IPS DF 6.9 (cell line): ENCODE measurements around the gene LOC101059915.
A peak's percentile ranks its signal among the peaks of the same experiment; 100 is the strongest.

ENCODE experiments used
- DNase-seq: peaks from one replicate; pipeline ENCODE4 v3.0.0-alpha.2; 2013; ENCODE audit warnings: low read depth, low spot score
- H3K27ac ChIP-seq: one replicate; pipeline ENCODE4 v1.5.1; 2013; ENCODE audit warnings: low read length, control low read depth
- H3K27me3 ChIP-seq: 2 replicates; pipeline ENCODE4 v1.6.1; 2013; ENCODE audit warnings: mild to moderate bottlenecking, low read length; ENCODE audit not compliant: control insufficient read depth, insufficient read depth
- H3K36me3 ChIP-seq: 2 replicates; pipeline ENCODE4 v1.6.1; 2013; ENCODE audit warnings: low read length; ENCODE audit not compliant: control insufficient read depth, insufficient read depth
- H3K4me1 ChIP-seq: 2 replicates; pipeline ENCODE4 v1.6.1; 2013; ENCODE audit warnings: low read length; ENCODE audit not compliant: control insufficient read depth, insufficient read depth
- H3K4me3 ChIP-seq: 2 replicates; pipeline ENCODE4 v1.5.1; 2013; ENCODE audit warnings: mild to moderate bottlenecking, low read length
- H3K9me3 ChIP-seq: 2 replicates; pipeline ENCODE4 v1.6.1; 2013; ENCODE audit warnings: low read length, inconsistent platforms; ENCODE audit not compliant: control insufficient read depth, insufficient read depth
- WGBS: extraction: QIAGEN DNeasy Blood & Tissue Kit; methylation state at CpG from one replicate; pipeline ENCODE4 v1.1.7; 2013; ENCODE audit warnings: mixed read lengths, missing lambda C conversion rate; ENCODE audit not compliant: insufficient read length, insufficient coverage; 5-methylcytosine and 5-hydroxymethylcytosine counted together

Gene LOC101059915

GRCh38 chrX:71667328-71668247 lies at the start of gene LOC101059915:
LOC101059915 (plus strand) TSS chrX:71667546.
- Histone ChIP-seq H3K36me3 (no peaks in the 10 kb centered on the region), H3K27me3 (no peaks in the 10 kb centered on the region), H3K9me3 (no peaks in the 10 kb centered on the region), H3K4me1 (no peaks in the 10 kb centered on the region; the same call in 1 of the 2 replicates), H3K27ac (no peak within 1 kb of the TSS), H3K4me3 (no peak within 1 kb of the TSS)
- DNase-seq = no peak
- no CpG with 5 or more reads among the region's 50 CpGs for WGBS

GRCh38 chrX:71617742-71618141 lies 49.6 kb upstream of the LOC101059915 start:
- Histone ChIP-seq H3K4me3 (no peak overlapping the region), H3K27ac (no peak overlapping the region), H3K36me3 (no peaks in the 10 kb centered on the region), H3K4me1 (no peaks in the 10 kb centered on the region), H3K9me3 (no peaks in the 10 kb centered on the region), H3K27me3 (no peaks in the 10 kb centered on the region)
- no peak for DNase-seq
- WGBS = no CpG with 5 or more reads among the region's 8 CpGs

- no peak within 1 kb of the TSS for H3K27ac ChIP-seq
- no peaks in the 10 kb centered on the region for H3K27me3 ChIP-seq
- no peak for DNase-seq
- H3K9me3 ChIP-seq = no peaks in the 10 kb centered on the region
- no peaks in the 10 kb centered on the region for H3K4me1 ChIP-seq
- H3K4me3 ChIP-seq = no peak within 1 kb of the TSS
- H3K36me3 ChIP-seq = no peaks in the 10 kb centered on the region
- no CpG with 5 or more reads among the region's 4 CpGs for WGBS
Measured at GRCh38 chrX:71618303-71618721, 49.0 kb upstream of the LOC101059915 start, which contains the start of gene CXCR3. CXCR3 (minus strand) TSS chrX:71618511; CDS start chrX:71618449, 62 bp downstream.

- H3K27ac ChIP-seq = no peak overlapping the region
- H3K4me1 ChIP-seq = no peaks in the 10 kb centered on the region
- WGBS = no CpG with 5 or more reads among the region's 3 CpGs
- no peak for DNase-seq
- H3K4me3 ChIP-seq = no peak overlapping the region
- no peaks in the 10 kb centered on the region for H3K27me3 ChIP-seq
- H3K9me3 ChIP-seq = no peaks in the 10 kb centered on the region
- H3K36me3 ChIP-seq = no peaks in the 10 kb centered on the region
Measured at GRCh38 chrX:71618787-71619186, 48.6 kb upstream of the LOC101059915 start.

- no peak for DNase-seq
- H3K4me3 ChIP-seq = no peak overlapping the region
- H3K9me3 ChIP-seq = no peaks in the 10 kb centered on the region
- no CpG with 5 or more reads among the region's 8 CpGs for WGBS
- no peaks in the 10 kb centered on the region for H3K4me1 ChIP-seq
- H3K27ac ChIP-seq = no peak overlapping the region
- H3K27me3 ChIP-seq = no peaks in the 10 kb centered on the region
- H3K36me3 ChIP-seq = no peaks in the 10 kb centered on the region
Measured at GRCh38 chrX:71619193-71619592, 48.2 kb upstream of the LOC101059915 start.

- no CpG with 5 or more reads among the region's 1 CpG for WGBS
- Histone ChIP-seq H3K9me3 (no peaks in the 10 kb centered on the region), H3K4me3 (no peak overlapping the region), H3K27ac (no peak overlapping the region), H3K4me1 (no peaks in the 10 kb centered on the region), H3K36me3 (no peaks in the 10 kb centered on the region), H3K27me3 (no peaks in the 10 kb centered on the region)
- DNase-seq = no peak
Measured at GRCh38 chrX:71619986-71620385, 47.4 kb upstream of the LOC101059915 start.

GRCh38 chrX:71621603-71622002 lies 45.7 kb upstream of the LOC101059915 start:
- no peaks in the 10 kb centered on the region for H3K9me3 ChIP-seq
- no peak overlapping the region for H3K4me3 ChIP-seq
- no peak for DNase-seq
- H3K27ac ChIP-seq = no peak overlapping the region
- WGBS = no CpG with 5 or more reads among the region's 6 CpGs
- no peaks in the 10 kb centered on the region for H3K4me1 ChIP-seq
- no peaks in the 10 kb centered on the region for H3K27me3 ChIP-seq
- no peaks in the 10 kb centered on the region for H3K36me3 ChIP-seq

GRCh38 chrX:71622032-71622575 lies 45.2 kb upstream of the LOC101059915 start:
- Histone ChIP-seq H3K27me3 (no peaks in the 10 kb centered on the region), H3K36me3 (no peaks in the 10 kb centered on the region), H3K9me3 (no peaks in the 10 kb centered on the region), H3K4me3 (no peak overlapping the region), H3K4me1 (no peaks in the 10 kb centered on the region), H3K27ac (no peak overlapping the region)
- DNase-seq = no peak
- no CpG with 5 or more reads among the region's 9 CpGs for WGBS

GRCh38 chrX:71622576-71623450 lies 44.5 kb upstream of the LOC101059915 start:
- no peaks in the 10 kb centered on the region for H3K27me3 ChIP-seq
- no peaks in the 10 kb centered on the region for H3K36me3 ChIP-seq
- no peaks in the 10 kb centered on the region for H3K9me3 ChIP-seq
- no peak overlapping the region for H3K4me3 ChIP-seq
- no peaks in the 10 kb centered on the region for H3K4me1 ChIP-seq
- WGBS = no CpG with 5 or more reads among the region's 13 CpGs
- H3K27ac ChIP-seq = no peak overlapping the region
- DNase-seq = peak; percentile 13

- Histone ChIP-seq H3K4me1 (no peaks in the 10 kb centered on the region), H3K27ac (no peak overlapping the region), H3K9me3 (no peaks in the 10 kb centered on the region), H3K4me3 (no peak overlapping the region), H3K36me3 (no peaks in the 10 kb centered on the region), H3K27me3 (no peaks in the 10 kb centered on the region)
- no peak for DNase-seq
- no CpG with 5 or more reads among the region's 3 CpGs for WGBS
Measured at GRCh38 chrX:71623714-71624113, 43.6 kb upstream of the LOC101059915 start.
